ENCODE data around the gene DNAAF2. TPM values are rescaled to one million over a fixed set of nuclear protein-coding genes. Genes with fewer than 3 reads are reported as not detected.

The DNAAF2 gene
- total RNA-seq, 1 experiment from 2014 or later, result 11.5 TPM

DNA sequence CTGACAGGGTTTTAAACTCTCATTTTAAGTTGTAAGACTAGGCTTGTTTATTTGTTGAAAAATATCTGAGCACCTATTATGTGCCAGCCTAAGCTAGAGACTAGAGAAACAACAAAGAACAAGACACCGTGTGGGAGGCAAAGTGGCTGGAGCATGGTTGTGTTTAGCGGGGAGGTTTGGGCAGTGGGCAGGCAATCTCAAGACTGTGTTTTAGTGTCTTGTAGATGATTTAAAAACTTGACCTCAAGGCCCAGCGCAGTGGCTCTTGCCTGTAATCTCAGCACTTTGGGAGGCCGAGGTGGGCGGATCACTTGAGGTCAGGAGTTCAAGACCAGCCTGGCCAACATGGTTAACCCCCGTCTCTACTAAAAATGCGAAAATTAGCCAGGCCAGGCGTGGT, 22.4 kb downstream of the DNAAF2 start:
- no peak overlapping the region for H3K27ac Mint-ChIP-seq (ENCODE audit: unreplicated experiment)
- BruUV-seq (replicated peaks), result no TSS peak
- peaks cover 54% of the 10 kb centered on the region for H3K36me3 Mint-ChIP-seq (ENCODE audit: insufficient read depth, unreplicated experiment)
- Histone ChIP-seq H3K4me1 (peaks cover 8% of the 10 kb centered on the region; the same call in 1 of the 2 replicates), H3K27me3 (replicated peaks; ENCODE audit: control insufficient read depth, insufficient read depth, low read length) (no peaks in the 10 kb centered on the region), H3K4me3 (ENCODE audit: low read depth, low read length) (no peak overlapping the region), H3K36me3 (ENCODE audit: control insufficient read depth, insufficient read depth, low read length) (no peaks in the 10 kb centered on the region), H3K9me3 (no peaks in the 10 kb centered on the region)
- TF ChIP-seq, protein P1, sequence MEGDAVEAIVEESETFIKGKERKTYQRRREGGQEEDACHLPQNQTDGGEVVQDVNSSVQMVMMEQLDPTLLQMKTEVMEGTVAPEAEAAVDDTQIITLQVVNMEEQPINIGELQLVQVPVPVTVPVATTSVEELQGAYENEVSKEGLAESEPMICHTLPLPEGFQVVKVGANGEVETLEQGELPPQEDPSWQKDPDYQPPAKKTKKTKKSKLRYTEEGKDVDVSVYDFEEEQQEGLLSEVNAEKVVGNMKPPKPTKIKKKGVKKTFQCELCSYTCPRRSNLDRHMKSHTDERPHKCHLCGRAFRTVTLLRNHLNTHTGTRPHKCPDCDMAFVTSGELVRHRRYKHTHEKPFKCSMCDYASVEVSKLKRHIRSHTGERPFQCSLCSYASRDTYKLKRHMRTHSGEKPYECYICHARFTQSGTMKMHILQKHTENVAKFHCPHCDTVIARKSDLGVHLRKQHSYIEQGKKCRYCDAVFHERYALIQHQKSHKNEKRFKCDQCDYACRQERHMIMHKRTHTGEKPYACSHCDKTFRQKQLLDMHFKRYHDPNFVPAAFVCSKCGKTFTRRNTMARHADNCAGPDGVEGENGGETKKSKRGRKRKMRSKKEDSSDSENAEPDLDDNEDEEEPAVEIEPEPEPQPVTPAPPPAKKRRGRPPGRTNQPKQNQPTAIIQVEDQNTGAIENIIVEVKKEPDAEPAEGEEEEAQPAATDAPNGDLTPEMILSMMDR (IDR thresholded peaks at IDR 0.05; ENCODE audit: insufficient read depth in 1 of 2, low read depth in 1 of 2, low read length in 1 of 2, severe bottlenecking in 1 of 2, unreplicated experiment in 1 of 2), result no peak
- ChIA-PET POLR2A (no interaction called here), CTCF (no interaction called here)
- no peaks in the 10 kb centered on the region for H3K9me3 Mint-ChIP-seq (ENCODE audit: unreplicated experiment)
- DNase-seq, result no peak
- no peak overlapping the region for H3K4me3 Mint-ChIP-seq (ENCODE audit: unreplicated experiment)
- peaks cover 6% of the 10 kb centered on the region for H3K4me1 Mint-ChIP-seq (ENCODE audit: low read depth, unreplicated experiment)
- intact Hi-C loops (cut with micrococcal nuclease; ENCODE audit: unreplicated experiment), result no loop called here
- no peaks in the 10 kb centered on the region for H3K27me3 Mint-ChIP-seq (ENCODE audit: insufficient read depth, unreplicated experiment)

DNA sequence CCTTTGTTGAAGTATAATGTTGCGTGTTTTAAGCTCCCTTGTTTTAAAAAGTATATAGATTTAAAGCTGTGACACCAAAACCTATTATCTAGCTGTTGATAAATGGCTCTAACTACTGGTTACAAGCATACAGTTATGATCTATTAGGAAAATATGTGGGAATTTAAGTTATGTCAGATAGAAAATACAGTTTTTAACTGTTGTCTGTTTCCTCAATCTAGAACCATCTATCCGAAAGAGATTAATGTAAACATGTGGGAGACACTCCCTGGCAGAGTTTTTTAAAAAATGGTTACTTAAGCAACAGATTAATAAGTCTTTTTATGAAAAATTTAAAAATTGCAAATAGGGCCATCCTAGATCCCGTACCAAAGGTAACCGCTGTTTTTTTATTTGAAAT, 22.8 kb downstream of the DNAAF2 start:
- H3K36me3 Mint-ChIP-seq (ENCODE audit: insufficient read depth, unreplicated experiment), result peaks cover 50% of the 10 kb centered on the region
- CTCF ChIA-PET, result no interaction called here
- H3K36me3 ChIP-seq (ENCODE audit: control insufficient read depth, insufficient read depth, low read length), result no peaks in the 10 kb centered on the region
- H3K9me3 ChIP-seq, result no peaks in the 10 kb centered on the region
- TF ChIP-seq, protein P1 (IDR thresholded peaks at IDR 0.05; ENCODE audit: insufficient read depth in 1 of 2, low read depth in 1 of 2, low read length in 1 of 2, severe bottlenecking in 1 of 2, unreplicated experiment in 1 of 2), result no peak
- no peak overlapping the region for H3K27ac Mint-ChIP-seq (ENCODE audit: unreplicated experiment)
- H3K4me3 ChIP-seq (ENCODE audit: low read depth, low read length), result no peak overlapping the region
- no peaks in the 10 kb centered on the region for H3K27me3 ChIP-seq (replicated peaks; ENCODE audit: control insufficient read depth, insufficient read depth, low read length)
- POLR2A ChIA-PET, result no interaction called here
- peaks cover 4% of the 10 kb centered on the region; the same call in 1 of the 2 replicates for H3K4me1 ChIP-seq
- H3K9me3 Mint-ChIP-seq (ENCODE audit: unreplicated experiment), result no peaks in the 10 kb centered on the region
- DNase-seq, result no peak
- H3K4me1 Mint-ChIP-seq (ENCODE audit: low read depth, unreplicated experiment), result peaks cover 2% of the 10 kb centered on the region
- intact Hi-C loops (cut with micrococcal nuclease; ENCODE audit: unreplicated experiment), result no loop called here
- H3K4me3 Mint-ChIP-seq (ENCODE audit: unreplicated experiment), result no peak overlapping the region
- H3K27me3 Mint-ChIP-seq (ENCODE audit: insufficient read depth, unreplicated experiment), result no peaks in the 10 kb centered on the region
- no TSS peak for BruUV-seq (replicated peaks)

DNA sequence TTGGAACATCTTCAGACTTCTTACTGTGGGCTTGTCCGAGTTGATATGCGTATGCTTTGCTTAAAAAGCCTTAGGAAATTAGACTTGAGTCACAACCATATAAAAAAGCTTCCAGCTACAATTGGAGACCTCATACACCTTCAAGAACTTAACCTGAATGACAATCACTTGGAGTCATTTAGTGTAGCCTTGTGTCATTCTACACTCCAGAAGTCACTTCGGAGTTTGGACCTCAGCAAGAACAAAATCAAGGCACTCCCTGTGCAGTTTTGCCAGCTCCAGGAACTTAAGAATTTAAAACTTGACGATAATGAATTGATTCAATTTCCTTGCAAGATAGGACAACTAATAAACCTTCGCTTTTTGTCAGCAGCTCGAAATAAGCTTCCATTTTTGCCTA, 27.5 kb downstream of the DNAAF2 start:
- no TSS peak for BruUV-seq (replicated peaks)
- no peaks in the 10 kb centered on the region for H3K4me1 ChIP-seq
- no peaks in the 10 kb centered on the region for H3K27me3 ChIP-seq (replicated peaks; ENCODE audit: control insufficient read depth, insufficient read depth, low read length)
- CTCF ChIA-PET, result no interaction called here
- TF ChIP-seq, protein P1 (IDR thresholded peaks at IDR 0.05; ENCODE audit: insufficient read depth in 1 of 2, low read depth in 1 of 2, low read length in 1 of 2, severe bottlenecking in 1 of 2, unreplicated experiment in 1 of 2), result no peak
- H3K36me3 ChIP-seq (ENCODE audit: control insufficient read depth, insufficient read depth, low read length), result no peaks in the 10 kb centered on the region; the same call in 1 of the 2 replicates
- Mint-ChIP-seq H3K4me3 (ENCODE audit: unreplicated experiment) (no peak overlapping the region), H3K27ac (ENCODE audit: unreplicated experiment) (no peak overlapping the region), H3K27me3 (ENCODE audit: insufficient read depth, unreplicated experiment) (no peaks in the 10 kb centered on the region), H3K9me3 (ENCODE audit: unreplicated experiment) (no peaks in the 10 kb centered on the region), H3K36me3 (ENCODE audit: insufficient read depth, unreplicated experiment) (peaks cover 54% of the 10 kb centered on the region), H3K4me1 (ENCODE audit: low read depth, unreplicated experiment) (no peaks in the 10 kb centered on the region)
- intact Hi-C loops (cut with micrococcal nuclease; ENCODE audit: unreplicated experiment), result no loop called here
- POLR2A ChIA-PET, result no interaction called here
- DNase-seq, result no peak
- H3K9me3 ChIP-seq, result no peaks in the 10 kb centered on the region
- H3K4me3 ChIP-seq (ENCODE audit: low read depth, low read length), result no peak overlapping the region
